K562 (cell line): ENCODE results near the gene RNF151. TPM values are rescaled to one million over a fixed set of nuclear protein-coding genes. Genes with fewer than 3 reads are reported as not detected.
A peak's percentile ranks its signal among the peaks of the same experiment; 100 is the strongest.

Experiments
- ATAC-seq: fragments of 200-7000 bp; cut with Tn5 transposase; 3 replicates; pipeline ENCODE4 v1.9.1; 2020; ENCODE audit warnings: moderate library complexity
- BruUV-seq: library from RNA; stranded (reverse); fragments of 400-500 nt; replicated peaks from 2 replicates; lab custom pipeline; 2021; lab: Mats Ljungman, UMichigan
- CTCF ChIA-PET: fragments of 300-600 bp; formaldehyde crosslinking; extraction: SDS; loops from one replicate; lab custom pipeline; 2021; ENCODE audit warnings: low intra/inter-chr PET ratio; lab: Yijun Ruan, JAX
- POLR2A ChIA-PET: fragments of 300-600, 350-650 bp; sonication (Branson Sonifier 250); formaldehyde crosslinking; extraction: SDS; loops from one replicate; lab custom pipeline; 2021; ENCODE audit warnings: antibody characterized with exemption, inconsistent platforms; lab: Yijun Ruan, JAX
- DNase-seq, 4 experiments: peaks; one replicate each; pipeline versions ENCODE4 v3.0.0 to v3.0.0-alpha.2; 2011 to 2018; ENCODE audit warnings: low spot score in 3 of 4, mixed read lengths in 3 of 4; ENCODE audit errors: extremely low read depth in 1 of 4
- FAIRE-seq: peaks from 2 replicates; lab custom pipeline; 2011; peaks lifted over from hg19 to GRCh38; lab: Jason Lieb, UNC
- H2AFZ ChIP-seq: 2 replicates; pipeline ENCODE4 v1.6.0; 2011; ENCODE audit warnings: low read depth, low read length, control low read depth, inconsistent platforms
- H3K27ac ChIP-seq: fragments of 200-600 bp; 3 replicates; pipeline ENCODE4 v1.8.0; 2011; ENCODE audit warnings: low read depth, mild to moderate bottlenecking, control low read depth, inconsistent platforms, low read length, moderate library complexity, mixed read lengths; ENCODE audit errors: extremely low read depth
- H3K27me3 ChIP-seq, 2 experiments: fragments of 300-600 bp in 1 of 2; 2 replicates in 1 of 2; 3 replicates in 1 of 2; pipeline versions ENCODE4 v1.6.0 to v1.8.0; 2011; ENCODE audit warnings: inconsistent platforms in 2 of 2, low read length in 2 of 2, mild to moderate bottlenecking in 1 of 2, mixed read lengths in 1 of 2, moderate library complexity in 1 of 2; ENCODE audit not compliant: control insufficient read depth in 2 of 2, insufficient read depth in 2 of 2
- H3K36me3 ChIP-seq: fragments of 300-600 bp; 3 replicates; pipeline ENCODE4 v1.8.0; 2011; ENCODE audit warnings: mild to moderate bottlenecking, low read length, inconsistent platforms; ENCODE audit not compliant: control insufficient read depth, insufficient read depth
- H3K4me1 ChIP-seq, 2 experiments: fragments of 200-600 bp in 1 of 2; replicated peaks in 1 of 2; 2 replicates in 1 of 2; 3 replicates in 1 of 2; pipeline versions ENCODE4 v1.5.1 to v1.8.0; 2011; ENCODE audit warnings: inconsistent platforms in 2 of 2, low read length in 2 of 2, mild to moderate bottlenecking in 1 of 2, mixed read lengths in 1 of 2, moderate library complexity in 1 of 2; ENCODE audit not compliant: control insufficient read depth in 2 of 2, insufficient read depth in 2 of 2
- H3K4me2 ChIP-seq: 2 replicates; pipeline ENCODE4 v1.6.1; 2011; ENCODE audit warnings: low read length, control low read depth, inconsistent platforms, mixed read lengths; ENCODE audit not compliant: insufficient read depth
- H3K4me3 ChIP-seq: fragments of 200-600 bp; sonication (generic), shearing (Covaris generic); 2 replicates; pipeline ENCODE4 v1.5.1; 2016; ENCODE audit warnings: control low read depth, inconsistent platforms
- H3K79me2 ChIP-seq: fragments of 200-600 bp; 3 replicates; pipeline ENCODE4 v1.8.0; 2011; ENCODE audit warnings: low read length, inconsistent platforms; ENCODE audit not compliant: control insufficient read depth, insufficient read depth
- H3K9ac ChIP-seq, 2 experiments: 2 replicates each; pipeline versions ENCODE4 v1.6.0 to v1.6.1; 2011; ENCODE audit warnings: low read depth in 2 of 2, low read length in 2 of 2, control low read depth in 1 of 2, inconsistent platforms in 1 of 2, mild to moderate bottlenecking in 1 of 2, mixed read lengths in 1 of 2; ENCODE audit not compliant: insufficient read depth in 1 of 2
- H3K9me1 ChIP-seq: one replicate; pipeline ENCODE4 v1.6.0; 2011; ENCODE audit warnings: inconsistent platforms, mild to moderate bottlenecking, low read length, moderate library complexity; ENCODE audit not compliant: control insufficient read depth, insufficient read depth
- H3K9me3 ChIP-seq: replicated peaks from 2 replicates; pipeline ENCODE4 v1.5.1; 2011; ENCODE audit warnings: low read depth, low read length, inconsistent platforms; ENCODE audit not compliant: control insufficient read depth, insufficient read depth
- H4K20me1 ChIP-seq: replicated peaks from 2 replicates; pipeline ENCODE4 v1.6.1; 2011; ENCODE audit warnings: low read length, inconsistent platforms, mixed read lengths; ENCODE audit not compliant: control insufficient read depth, insufficient read depth
- NR2C2 ChIP-seq, 2 experiments: fragments of 200-800 bp in 1 of 2; sonication (Bioruptor generic) in 1 of 2; sonication (generic) in 1 of 2; formaldehyde crosslinking in 1 of 2; IDR thresholded peaks; 2 replicates each; pipeline versions ENCODE4 v1.6.1 to v1.8.0; 2016 to 2022; ENCODE audit warnings: mild to moderate bottlenecking in 1 of 2, missing compliant biosample characterization in 1 of 2, missing genetic modification characterization in 1 of 2, missing genetic modification reagents in 1 of 2
- POLR2A ChIP-seq: fragments of 450-650 bp; conservative IDR thresholded peaks from 2 replicates; pipeline ENCODE4 v1.6.1; 2016
- POLR2G ChIP-seq: fragments of 200-400 bp; formaldehyde crosslinking; IDR thresholded peaks from 2 replicates; pipeline ENCODE4 v1.6.1; 2017; ENCODE audit warnings: low read depth, mild to moderate bottlenecking, antibody characterized with exemption, low read length, moderate library complexity
- RBFOX2 ChIP-seq: fragments of 200-400 bp; formaldehyde crosslinking; IDR thresholded peaks from 2 replicates; pipeline ENCODE4 v1.6.1; 2017; ENCODE audit warnings: low read depth, mild to moderate bottlenecking, low read length, moderate library complexity
- TRIM24 ChIP-seq, 2 experiments: fragments of 450-650 bp; IDR thresholded peaks; 2 replicates each; pipeline ENCODE4 v1.6.1; 2016
- WGBS: fragments of 100-300 bp; shearing (Covaris generic); methylation state at CpG from one replicate; pipeline ENCODE4 v1.1.6; 2016; ENCODE audit warnings: low coverage, mixed read lengths; ENCODE audit not compliant: insufficient coverage; ENCODE audit errors: missing lambda C conversion rate; 5-methylcytosine and 5-hydroxymethylcytosine counted together
- in situ Hi-C: fragments of 300-500 bp; cut with MboI; formaldehyde crosslinking; loops from 4 replicates; pipeline ENCODE4 v1.15.0; 2018; ENCODE audit warnings: inconsistent platforms, mixed read lengths
- intact Hi-C: fragments of 100-400 bp; cut with micrococcal nuclease; formaldehyde crosslinking; loops from 2 replicates; pipeline ENCODE4 v1.14.2; 2022
- polyA plus RNA-seq, 8 experiments: library from polyadenylated mRNA; depleted of rRNA in 4 of 8; stranded (reverse) in 5 of 8; unstranded in 3 of 8; fragments of >200 nt; fragmentation: Nextera tagmentation in 2 of 8; fragmentation: Illumina TruSeq in 1 of 8; extraction: Ambion mirVana in 2 of 8; extraction: Trizol in 1 of 8; gene quantifications; 2 replicates each; pipeline versions ENCODE4 v1.2.1 to v1.2.3, GENCODE V29; 2011 to 2014; ENCODE audit warnings: inconsistent platforms in 1 of 8, missing spikeins in 1 of 8
- total RNA-seq, 7 experiments: library from RNA; depleted of rRNA in 6 of 7; stranded (reverse); fragments of >200 nt in 6 of 7; fragmentation: Illumina TruSeq in 2 of 7; extraction: Trizol in 2 of 7; gene quantifications; 2 replicates each; pipeline versions ENCODE4 v1.2.1 to v1.2.3, GENCODE V29; 2011 to 2021; ENCODE audit warnings: low replicate concordance in 1 of 7

RNF151 gene
- total and polyA plus RNA-seq, 9 of the 15 experiments (the other 6 are each of a cell fraction or from before 2014, with no cell fraction given): not detected

DNA sequence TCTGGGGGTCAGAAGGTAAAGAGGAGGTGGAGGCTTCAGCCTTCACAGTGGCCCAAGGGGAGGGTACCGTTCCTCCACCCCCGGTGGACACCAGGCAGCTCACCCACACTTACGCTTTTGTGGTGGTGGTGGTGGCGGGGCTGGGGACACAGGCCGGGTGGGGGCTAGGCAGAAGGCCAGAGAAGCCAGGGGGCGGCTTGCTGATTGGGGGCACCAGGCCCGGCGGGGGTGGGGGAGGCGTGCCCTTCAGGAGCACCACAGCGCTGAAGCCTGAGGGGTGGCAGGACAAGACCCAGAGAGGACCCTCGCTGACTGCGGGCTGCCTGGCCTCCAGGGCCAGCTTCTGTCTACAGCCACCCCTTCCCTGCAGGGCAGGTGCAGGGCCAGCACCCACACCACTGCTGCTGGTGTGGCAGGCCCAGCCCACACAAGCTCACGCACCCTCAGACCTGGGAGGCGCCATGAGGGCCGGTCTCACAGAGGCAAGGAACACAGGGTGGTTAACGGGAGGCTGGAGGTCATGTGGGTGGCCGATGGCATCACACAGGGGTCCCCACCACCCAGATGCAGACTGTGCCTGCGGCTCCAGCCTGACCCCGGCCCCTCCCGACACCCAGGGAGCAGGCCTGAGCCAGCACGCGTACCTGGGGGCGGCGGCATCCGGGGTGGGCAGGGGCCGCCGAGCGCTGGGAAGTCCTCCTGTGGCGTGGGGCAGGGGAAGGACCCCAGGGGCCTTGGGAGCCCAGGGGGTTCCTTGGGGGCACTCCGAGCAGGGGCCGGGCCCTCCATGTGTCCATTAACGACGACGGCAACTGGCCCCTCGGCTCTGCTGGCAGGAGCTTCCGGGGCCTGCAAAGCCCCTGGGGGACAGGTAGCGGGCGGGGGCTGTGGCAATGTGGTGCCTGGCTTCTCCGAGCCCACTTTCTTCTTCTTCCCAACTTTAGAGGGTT lies 32.5 kb downstream of the RNF151 start:
- Histone ChIP-seq H3K4me3 (no peak overlapping the region), H3K79me2 (peaks cover 31% of the 10 kb centered on the region), H3K4me2 (no peak overlapping the region), H4K20me1 (peaks cover 8% of the 10 kb centered on the region), H3K36me3 (peaks cover 83% of the 10 kb centered on the region), H2AFZ (no peak overlapping the region), H3K27ac (no peak overlapping the region), H3K9me1 (no peaks in the 10 kb centered on the region), H3K9ac (no peak overlapping the region; a peak in 1 of 4 replicates), H3K4me1 (peaks cover 4 to 54% of the 10 kb centered on the region in 2 experiments), H3K9me3 (no peaks in the 10 kb centered on the region), H3K27me3 (no peaks in the 10 kb centered on the region)
- ATAC-seq: no peak
- WGBS: 88% methylated on average over 9 of the region's 39 CpGs
- no TSS peak for BruUV-seq
- in situ Hi-C loops (no loop called here), intact Hi-C loops (no loop called here)
- TF ChIP-seq POLR2G: peak; percentile 56
- TF ChIP-seq NR2C2 (CRISPR knock-in tag; IDR thresholded peaks at IDR 0.05): no peak
- TF ChIP-seq NR2C2 (tag; IDR thresholded peaks at IDR 0.05): no peak
- peak; percentile 27; the same call in 1 of the 2 replicates for TF ChIP-seq RBFOX2
- TF ChIP-seq POLR2A: 0 out of 2 replicates have a peak, but pooled peaks have one; percentile 19
- TF ChIP-seq TRIM24 (IDR thresholded peaks at IDR 0.05): no peak
- POLR2A ChIA-PET: interaction anchor here (0.6 to 3.1 kb wide), 5 partner anchors 10 to 388 kb away, joined by 3 to 13 read pairs (median 5); partner anchors contain the start of genes IFT140 and ZNF598
- FAIRE-seq: no peak
- CTCF ChIA-PET: interaction anchor here (0.5 kb wide), 1 partner anchor 35 kb away, joined by 3 read pairs; the partner anchor contains the start of gene RPS2
- no peak for DNase-seq
